ENCODE results near the gene LAMTOR3.
"Not testable (repeated sequence)": the region's sequence is repeated elsewhere in the genome, so short reads cannot be mapped to it uniquely, and the experiment has no call there.

Gene LAMTOR3

DNA sequence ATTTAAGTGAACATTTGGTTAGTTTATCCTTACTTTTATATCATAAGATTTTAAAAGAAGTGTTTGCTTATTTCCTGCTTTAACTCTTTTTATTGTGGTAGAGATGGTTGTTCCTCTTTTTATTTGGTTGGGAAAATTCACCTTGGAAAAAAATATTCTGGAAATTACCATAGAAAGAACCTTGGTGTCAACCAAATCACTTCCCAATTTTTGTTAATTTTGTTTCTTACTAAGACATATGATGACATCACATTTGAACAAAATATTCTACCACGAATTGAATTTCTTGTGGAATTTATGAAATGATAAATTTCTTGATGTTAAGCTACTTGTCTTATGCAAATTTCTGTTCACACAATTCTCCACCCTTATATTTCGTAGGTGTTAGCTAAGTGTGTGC, 33.7 kb downstream of the LAMTOR3 start:
- DNase-seq = no peak

DNA sequence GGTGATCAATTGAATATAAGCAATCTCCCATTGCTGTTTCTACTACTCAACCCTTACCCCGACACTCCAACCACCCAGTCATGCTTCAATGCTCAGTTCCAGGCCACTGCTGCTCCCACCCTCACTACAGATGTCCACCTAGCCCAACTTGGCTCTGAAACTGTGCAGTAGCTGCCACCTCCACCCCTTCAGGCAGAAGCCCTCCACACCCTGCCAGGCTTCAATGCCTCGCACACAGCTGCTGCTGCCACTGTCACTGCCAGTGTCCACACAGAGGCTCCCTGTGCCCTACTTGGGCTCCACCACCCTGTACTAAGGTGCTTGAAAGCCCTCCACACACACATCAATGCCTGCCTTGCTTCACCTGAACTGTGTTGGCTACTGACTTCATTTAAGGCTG, 34.6 kb downstream of the LAMTOR3 start:
- no peak for DNase-seq

DNA sequence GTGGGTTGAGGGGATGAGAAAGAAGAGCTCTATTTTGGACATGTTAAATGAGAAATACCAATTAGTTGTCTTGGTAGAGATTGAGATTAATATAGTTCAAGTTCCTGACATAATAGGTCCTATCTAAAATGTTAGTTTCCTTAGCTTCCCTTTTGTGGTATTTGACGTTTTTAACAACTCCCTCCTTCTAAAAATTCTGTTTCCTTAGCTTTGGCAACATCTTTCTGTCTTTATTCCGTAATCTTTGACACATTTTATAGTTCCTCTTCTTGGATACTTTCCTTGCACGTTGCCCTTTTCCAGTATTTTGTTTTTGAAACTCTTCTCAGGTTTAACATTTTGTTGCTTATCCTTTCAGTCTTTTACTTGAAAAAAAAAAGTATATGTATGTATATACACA, 36.9 kb downstream of the LAMTOR3 start:
- DNase-seq = no peak

DNA sequence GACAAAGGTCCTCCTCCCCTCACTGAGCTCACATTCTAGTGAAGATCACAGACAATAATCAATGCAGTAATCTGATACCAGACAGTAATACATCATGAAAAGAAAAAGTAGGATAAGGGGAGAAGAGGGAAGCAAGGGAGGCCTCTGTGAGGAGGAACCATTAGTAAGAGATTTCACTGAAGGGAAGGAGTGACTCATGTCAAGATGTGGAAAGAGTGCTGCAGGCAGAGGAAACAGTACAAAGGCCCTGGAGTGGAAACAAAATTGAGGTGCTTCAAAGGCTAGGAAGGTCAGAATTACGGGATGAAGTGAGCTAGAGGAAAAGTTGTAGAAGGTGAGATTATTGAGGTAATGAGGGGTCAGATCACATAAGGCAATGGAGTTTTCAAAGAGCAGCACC, 38.1 kb downstream of the LAMTOR3 start:
- DNase-seq = no peak

DNA sequence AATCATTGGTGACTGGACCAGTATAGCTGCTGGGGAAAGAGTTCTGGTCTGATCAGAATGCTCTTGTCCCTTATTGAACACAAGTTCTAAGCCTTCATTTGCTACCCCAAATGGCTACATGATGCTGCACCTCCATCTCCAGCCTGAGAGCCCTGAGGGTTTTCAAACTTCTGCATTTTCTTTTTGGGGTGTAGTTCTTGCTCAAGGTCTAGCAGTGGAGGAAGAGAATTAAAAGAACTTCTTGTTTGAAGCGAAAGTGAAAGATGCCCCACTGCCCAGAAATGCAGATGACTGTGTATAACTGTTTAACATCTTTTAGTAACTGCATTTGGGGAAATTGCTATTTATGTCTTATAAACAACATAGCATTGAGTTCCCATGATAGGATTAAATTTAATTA, 38.5 kb downstream of the LAMTOR3 start:
- no peak for DNase-seq

DNA sequence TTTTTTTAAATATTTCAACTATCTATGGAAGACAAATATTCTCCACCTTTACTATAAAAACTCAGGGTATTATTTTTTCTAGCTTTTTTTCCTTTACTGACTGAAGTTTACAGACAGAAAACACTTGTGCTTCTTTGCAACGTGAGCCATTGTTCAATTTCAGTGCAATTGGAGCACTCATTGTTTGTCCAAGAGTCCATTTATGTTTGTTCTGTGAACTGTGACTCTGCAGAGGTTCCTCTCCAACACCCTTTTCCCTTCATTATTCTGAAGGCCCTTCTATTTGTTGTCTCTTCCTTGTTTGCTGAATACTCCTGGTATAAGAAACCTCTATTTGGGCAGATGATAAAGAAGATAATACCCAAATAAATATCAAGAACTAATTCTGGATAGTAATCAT, 40.2 kb downstream of the LAMTOR3 start:
- no peak for DNase-seq

DNA sequence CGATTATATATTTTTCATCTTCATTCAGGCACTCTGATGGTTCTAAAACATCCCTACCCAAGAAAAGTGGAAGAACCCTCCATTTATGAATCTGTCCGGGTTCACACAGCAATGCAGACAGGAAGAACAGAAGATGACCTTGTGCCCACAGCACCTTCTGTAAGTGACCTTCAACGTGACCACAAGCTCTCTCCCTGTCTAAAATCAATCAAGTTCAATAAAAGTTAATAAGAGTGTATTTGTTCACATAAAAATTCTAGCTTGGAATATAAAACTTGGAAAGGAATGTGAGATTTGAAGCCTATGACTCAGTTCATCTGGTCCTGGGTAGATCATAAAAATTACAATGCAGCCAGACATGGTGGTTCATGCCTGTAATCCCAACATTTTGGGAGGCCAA, 41.0 kb downstream of the LAMTOR3 start:
- no peak for DNase-seq

DNA sequence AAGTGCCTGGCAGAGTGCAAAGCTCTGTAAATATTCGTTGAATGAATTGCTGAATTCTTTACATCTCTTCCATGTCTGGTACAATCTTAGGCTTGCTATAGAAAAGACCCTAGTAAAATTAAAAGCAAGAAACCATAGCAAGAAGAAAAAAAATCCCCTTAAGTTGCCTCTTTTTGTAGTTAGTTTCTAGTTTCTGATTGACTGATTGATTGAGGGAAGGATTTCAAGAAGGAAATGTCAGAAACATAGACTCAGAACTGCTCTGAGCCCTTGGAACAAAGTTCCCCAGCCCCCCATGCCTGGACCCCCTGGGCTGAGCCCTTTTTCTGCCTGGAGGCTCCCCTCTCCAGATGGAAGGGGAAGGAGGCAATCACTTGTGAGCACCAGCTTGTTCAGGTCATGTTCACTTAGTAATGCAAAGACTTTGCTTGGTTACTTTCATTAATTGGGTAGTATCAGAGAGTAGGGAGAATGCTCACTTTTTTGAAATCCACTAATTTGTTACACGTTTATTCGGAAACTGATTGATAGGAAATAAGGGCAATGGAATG, 42.0 kb downstream of the LAMTOR3 start:
- DNase-seq = no peak

DNA sequence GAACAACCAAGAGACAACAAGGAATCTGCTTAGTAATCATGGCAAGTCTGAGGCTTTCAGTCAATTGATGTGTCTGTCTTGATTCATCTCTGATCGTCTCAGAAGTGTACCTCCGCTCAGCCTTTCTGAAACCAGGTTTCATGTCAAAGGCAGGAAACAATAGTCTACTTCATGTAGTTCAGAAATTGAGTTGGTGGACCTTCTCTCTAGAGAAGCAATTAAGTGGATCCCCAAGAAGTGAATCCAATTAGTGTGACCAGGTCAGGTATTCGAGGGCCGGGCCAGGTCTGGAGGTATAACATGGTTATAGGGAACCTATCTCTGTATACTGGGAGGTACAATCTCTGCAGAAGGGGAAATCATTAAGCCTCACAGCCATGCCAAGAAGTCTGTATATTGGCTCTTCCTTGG, 45.6 kb downstream of the LAMTOR3 start:
- DNase-seq = no peak

DNA sequence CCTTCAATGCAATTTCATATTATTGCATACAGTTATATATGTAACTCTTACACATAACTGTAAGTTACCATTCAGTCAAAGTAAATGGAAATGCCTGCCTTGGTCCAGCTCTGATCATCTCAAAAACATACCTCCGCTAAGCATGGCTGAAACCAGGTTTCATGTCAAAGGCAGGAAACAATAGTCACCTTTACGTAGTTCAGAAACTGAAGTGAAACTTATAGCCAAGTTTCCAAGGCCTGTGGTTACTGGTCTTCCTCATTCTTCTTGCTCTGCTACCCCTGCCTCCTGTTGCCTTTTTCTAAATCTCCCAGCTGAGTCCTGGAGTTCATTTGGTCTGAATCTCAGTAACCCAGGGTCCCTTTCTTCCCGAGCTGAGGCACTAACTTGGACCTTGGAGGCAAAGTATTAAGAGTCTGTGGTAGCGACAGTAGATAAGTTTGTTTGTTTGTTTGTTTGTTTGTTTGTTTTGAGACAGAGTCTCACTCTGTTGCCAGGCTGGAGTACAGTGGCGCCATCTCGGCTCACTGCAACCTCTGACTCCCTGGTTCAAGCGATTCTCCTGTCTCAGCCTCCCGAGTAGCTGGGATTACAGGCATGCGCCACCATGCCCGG, 46.8 kb downstream of the LAMTOR3 start:
- no peak for DNase-seq

DNA sequence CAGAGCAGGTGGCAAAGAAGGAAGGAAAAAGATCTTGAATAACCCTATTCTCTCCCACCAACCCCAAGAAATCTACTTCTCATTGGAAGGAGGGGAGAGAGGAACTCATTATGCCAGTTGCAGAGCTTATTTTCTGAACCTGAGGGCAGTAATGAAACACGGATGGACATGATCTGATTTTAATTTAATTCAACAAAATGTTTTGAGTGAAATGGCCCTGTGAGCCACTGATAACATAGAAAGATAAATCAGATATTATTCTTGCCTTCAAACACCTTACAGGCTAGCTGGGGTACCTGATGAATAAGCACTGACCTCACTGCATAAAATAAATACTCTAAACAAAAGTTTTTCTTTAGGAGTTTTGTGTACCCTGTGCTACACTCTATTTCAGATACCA, 47.3 kb downstream of the LAMTOR3 start:
- no peak for DNase-seq

DNA sequence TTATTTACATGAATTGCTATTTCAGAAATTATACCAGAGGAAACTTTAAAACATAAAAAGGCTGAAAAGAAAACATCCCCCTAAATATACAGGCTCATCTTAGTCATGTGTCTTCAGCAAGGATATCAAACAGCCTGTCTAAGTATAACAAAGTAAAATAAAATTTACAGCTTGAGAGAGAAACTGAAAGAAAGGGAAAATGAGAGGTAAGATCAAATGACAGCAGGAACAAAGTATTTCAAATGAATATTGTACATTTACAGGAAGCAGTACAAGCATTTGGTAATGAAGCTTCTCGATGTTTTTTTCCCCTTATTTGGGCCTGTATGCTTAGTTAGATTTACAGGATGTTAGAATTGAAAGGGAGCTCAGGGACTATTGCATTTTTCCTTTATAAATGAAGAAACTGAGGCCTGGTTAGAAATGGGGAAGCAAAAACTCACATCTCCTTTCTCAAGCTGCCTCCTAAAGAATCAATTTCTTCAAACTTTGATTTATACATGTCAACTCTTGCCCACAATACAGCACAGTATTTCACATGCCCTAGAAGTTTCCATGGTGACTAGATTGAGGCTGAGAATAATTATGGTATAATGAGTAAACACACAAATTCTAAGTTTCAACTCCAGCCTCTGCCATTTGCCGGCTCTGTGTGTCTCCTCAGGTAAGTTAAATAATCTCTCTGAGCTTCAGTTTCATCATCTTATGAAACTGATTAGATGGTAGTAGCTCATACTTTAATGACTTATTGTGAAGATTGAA, 48.3 kb downstream of the LAMTOR3 start:
- DNase-seq = no peak

DNA sequence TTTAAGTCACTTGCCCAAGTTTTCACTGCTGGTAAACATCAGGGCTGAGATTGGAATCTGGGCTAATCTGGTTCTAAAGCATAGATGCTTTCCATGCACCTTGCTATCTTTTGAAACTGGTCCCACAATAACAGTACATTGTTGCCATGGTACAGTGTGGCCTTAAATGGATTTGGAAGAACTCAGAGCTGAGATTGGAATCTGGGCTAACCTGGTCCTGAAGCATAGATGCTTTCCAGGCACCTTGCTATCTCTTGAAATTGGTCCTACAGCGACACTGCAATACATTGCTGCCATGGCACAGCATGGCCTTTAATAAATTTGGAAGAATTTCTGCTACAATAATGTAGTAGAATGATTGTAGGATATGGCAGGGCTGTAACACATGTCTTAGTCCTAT, 49.0 kb downstream of the LAMTOR3 start:
- DNase-seq = no peak

DNA sequence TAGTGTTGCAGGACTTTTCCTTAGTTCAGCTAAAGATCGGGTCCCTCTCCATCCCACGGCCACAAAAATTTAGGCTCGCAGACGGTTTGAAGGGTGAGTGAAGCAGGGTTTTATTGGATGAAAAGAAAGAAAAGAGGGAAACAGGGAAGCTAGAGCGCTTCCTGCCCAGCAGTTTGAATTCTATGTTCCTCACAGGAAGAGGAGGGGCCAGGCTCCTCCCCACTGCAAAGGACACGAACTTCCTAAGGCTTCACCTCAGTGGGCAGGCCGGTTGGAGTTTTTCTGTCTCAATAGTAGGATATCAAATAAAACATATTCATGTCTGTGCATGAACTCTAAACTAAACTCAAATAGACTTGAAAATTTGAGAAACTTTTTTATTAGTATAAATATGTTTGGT, 50.2 kb downstream of the LAMTOR3 start:
- DNase-seq = no peak

DNA sequence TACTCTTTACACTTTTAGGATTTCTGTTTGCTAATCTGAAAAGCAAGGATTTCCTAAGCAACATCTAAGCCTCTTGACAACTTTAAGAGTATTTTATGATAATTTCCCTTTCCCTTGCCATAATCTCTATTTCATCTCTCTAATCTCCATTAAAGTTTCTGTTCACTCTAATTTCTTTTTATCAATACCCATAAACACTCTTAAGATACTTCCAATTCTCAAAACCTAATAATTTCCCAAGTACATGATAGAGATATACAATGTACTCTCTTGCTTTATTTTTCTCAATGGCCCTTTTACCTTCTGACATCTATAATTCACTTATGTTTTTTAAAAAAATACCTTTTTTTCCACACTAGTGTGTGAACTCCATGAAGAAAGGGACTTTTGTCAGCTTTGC, 50.8 kb downstream of the LAMTOR3 start:
- DNase-seq = no peak

DNA sequence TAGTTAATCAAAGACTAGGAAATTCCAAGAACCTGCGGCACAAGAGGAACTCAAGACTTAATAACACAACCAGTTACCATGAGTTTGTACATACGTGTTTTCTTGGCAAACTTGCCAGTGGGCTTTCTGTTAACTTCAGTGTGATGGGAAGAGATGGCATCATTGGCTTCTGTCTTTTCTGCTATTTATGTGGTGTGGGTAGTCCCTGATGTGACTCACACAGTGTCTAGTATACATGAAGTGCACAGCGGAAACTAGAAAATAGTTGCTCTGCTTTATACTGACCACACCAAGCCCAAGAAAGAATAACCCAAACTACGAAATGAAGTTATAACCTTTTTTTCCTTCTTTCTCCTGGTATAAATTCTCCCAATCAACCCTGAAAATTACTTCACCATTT, 53.1 kb downstream of the LAMTOR3 start:
- DNase-seq = no peak

DNA sequence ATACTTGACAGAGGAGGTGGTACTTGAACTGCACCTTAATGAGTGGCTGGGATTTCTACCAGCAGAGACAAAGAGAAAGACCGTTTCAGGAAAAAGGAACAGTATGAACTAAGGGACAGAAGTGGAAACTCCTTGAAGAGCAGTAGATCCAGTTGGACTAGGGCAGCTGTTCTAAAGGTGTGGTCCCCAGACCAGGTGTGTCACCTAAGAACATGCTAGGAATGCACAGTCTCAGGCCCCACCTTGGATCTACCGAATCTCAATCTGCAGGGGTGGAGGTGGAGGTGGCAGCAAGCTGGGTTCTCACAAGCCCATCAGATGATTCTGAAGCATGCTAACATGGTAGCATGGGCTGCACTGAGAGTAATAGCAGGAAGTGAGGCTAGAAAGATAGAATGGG, 55.3 kb downstream of the LAMTOR3 start:
- DNase-seq = no peak

DNA sequence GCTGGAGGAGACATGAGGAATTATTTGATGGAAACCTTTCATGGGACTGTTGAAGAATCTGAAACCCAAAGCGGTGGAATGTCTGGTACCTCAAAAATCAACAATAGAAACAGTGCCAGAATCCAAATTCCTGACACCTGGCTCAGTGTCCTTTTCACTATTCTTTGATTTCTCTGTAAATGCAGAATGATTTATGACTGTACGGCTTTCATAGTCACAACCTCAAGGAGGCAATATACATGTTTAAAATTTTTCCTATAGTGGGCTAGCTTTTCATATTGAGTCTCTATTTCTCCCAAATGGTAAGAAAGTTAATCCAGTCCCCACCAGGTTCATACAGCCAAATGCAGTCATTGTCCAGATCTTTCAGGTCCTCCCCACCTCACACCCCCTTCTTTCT, 58.3 kb downstream of the LAMTOR3 start:
- no peak for DNase-seq

DNA sequence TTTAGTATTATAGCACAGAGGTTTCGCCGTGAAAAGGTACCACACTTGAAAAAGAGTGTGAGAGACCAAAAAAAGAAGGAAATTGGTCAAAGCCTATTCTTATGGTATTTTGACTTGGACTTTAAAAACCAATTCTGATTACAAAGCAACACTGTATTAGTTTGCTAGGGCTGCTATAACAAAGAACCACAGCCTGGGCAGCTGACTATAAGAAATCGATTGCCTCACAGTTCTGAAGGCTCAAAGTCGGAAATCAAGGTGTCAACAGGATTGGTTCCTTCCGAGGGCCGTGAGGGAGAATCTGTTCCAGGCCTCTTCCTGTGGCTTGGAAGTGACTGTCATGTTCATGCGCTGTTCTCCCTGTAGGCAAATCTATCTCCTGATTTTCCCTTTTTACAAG, 59.7 kb downstream of the LAMTOR3 start:
- no peak for DNase-seq

DNA sequence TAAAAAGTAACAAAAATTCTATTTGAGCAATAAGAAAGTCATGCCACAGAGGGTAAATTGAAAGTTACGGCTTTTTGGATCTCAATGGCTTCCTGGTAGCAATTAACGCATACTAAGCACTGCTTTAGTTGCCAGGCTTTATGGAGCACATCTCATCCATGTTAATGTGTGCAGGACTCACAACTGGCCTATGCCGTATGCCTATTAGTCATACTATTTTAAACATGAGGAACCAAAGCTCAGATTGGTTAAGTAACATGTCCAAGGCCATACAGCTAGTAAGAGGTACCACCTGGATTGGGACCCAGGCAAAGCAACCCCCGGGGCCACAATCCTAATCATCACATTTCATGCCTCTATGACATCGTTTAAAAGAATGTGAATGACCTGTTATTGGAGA, 60.5 kb downstream of the LAMTOR3 start:
- DNase-seq = no peak

DNA sequence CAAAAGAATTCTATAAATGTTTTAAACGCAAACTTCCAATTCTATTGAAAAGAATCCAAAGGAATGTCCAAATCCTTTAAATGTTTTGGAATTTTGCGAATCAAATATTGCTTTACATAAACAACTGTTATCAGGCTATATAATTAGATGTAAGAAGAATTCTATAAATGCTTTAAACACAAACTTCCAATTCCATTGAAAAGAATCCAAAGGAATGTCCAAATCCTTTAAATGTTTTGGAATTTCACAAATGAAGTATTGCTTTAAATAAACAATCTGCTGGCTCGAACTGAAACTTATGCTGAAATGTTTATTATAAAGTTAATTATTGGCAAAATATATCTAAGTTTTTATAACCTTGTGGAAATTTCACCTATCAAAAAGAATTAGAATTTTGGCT, 61.5 kb downstream of the LAMTOR3 start:
- no peak for DNase-seq

DNA sequence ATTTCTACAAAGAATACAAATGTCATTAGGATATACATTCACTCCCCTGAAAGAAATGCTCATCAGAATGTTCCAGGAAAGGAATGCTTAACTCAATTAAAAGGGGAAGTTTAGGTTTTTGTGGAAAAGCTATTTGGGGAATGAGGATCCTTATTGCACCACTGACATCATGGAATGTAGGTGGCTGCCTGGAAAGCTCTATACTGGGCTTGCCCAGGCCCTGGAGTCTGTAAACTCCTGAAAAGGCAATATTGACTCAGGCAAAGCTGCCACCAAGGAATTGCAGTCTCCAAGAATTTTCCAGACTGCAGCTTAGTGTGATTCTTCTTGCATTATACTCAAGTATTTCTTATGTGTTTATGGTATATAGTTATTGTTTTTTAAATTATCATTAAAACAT, 61.9 kb downstream of the LAMTOR3 start:
- no peak for DNase-seq

DNA sequence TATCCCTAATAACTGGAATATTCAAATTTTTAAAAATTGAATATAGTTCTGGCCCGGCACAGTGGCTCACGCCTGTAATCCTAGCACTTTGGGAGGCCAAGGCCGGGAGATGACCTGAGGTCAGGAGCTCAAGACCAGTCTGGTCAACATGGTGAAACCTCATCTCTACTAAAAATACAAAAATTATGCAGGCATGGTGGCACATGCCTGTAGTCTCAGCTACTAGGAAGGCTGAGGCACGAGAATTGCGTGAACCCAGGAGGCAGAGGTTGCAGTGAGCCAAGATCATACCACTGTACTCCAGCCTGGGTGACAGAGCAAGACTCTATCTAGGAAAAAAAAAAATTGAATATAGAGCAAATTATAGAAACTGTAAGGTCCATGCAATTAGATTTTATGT, 64.2 kb downstream of the LAMTOR3 start:
- DNase-seq = not testable (repeated sequence)

DNA sequence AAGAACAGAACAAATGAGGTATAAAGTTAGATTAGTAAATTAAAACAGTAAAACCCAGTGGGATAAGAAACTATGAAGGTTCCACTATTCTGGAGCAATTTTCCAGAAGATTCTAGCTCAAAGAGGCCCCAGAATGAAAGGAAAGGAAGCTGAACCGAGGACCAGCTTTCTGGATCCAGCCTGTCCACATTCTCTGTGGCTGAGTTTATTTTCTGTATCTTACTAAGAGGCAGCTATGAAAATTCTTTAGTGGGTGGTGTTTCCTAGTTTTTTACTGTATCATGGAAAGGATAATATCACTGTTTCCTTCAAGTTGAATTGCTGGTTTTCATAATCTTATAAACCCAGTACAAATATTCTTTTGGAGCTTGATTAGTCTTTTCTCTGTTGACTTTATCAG, 65.8 kb downstream of the LAMTOR3 start:
- no peak for DNase-seq
